GM23248 (cell line): ENCODE data around the gene HOXA6.

Experiments used
- EZH2 ChIP-seq: fragments of 200-600 bp; sonication (generic); IDR thresholded peaks from 2 replicates; pipeline ENCODE4 v1.6.1; 2018; ENCODE audit warnings: antibody characterized with exemption, mild to moderate bottlenecking; ENCODE audit not compliant: insufficient read depth, poor library complexity, severe bottlenecking
- EZH2phosphoT487 ChIP-seq: fragments of 200-600 bp; sonication (generic); IDR thresholded peaks from 2 replicates; pipeline ENCODE4 v1.6.1; 2018; ENCODE audit warnings: antibody characterized with exemption, moderate library complexity, mild to moderate bottlenecking, low read depth; ENCODE audit not compliant: insufficient read depth

DNA sequence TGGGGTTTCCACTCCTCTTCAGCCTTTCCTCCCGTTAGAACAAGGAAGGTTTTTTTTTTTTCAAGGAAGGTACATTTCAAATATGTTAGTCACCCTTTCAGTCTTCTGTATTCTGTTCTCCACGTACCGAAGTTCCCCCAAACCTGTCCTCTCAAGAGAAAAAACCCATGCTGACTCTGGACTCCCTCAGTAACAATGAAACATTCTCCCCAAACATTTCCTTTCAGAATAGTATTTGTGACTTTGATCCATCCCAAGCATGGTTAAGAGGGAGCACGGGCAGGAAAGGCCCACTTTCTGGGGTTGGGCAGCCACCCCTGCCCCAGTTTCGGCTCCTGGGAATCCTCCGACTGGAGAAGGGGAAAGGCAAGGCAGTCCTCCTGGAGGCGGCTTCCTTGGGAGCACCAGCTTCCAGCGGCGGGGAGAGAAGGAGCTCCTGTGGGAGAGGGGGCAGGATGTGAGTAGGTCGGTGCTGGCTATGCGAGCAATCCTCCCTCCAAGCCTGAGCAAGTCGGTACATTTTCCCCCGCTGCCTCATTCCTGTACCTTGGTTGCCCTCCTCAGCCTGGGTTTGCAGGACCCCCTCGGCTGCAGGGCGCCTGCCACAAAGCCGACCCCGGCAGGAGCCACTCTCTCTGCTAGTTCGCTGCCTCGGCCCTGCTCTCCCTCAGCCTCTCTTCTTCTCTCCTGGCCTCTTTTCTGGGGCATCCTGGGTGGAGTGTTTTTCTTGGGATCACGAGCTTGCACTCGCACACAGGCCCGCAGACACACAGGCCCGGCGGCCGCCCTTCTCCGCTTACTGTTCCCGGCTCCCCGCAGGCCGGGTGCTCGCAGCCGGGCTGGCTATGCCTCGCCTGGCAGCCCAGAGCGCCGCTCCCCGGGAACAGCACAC, 49.6 kb downstream of the HOXA6 start:
- TF ChIP-seq EZH2 (no peak), EZH2phosphoT487 (no peak)
